K562 (cell line): ENCODE results near the gene PDE2A. TPM values are rescaled to one million over a fixed set of nuclear protein-coding genes. Genes with fewer than 3 reads are reported as not detected.

ENCODE experiments used
- ATAC-seq: fragments of 200-7000 bp; cut with Tn5 transposase; 3 replicates; pipeline ENCODE4 v1.9.1; 2020; ENCODE audit warnings: moderate library complexity
- BruUV-seq: library from RNA; stranded (reverse); fragments of 400-500 nt; replicated peaks from 2 replicates; lab custom pipeline; 2021; lab: Mats Ljungman, UMichigan
- CTCF ChIA-PET: fragments of 300-600 bp; formaldehyde crosslinking; extraction: SDS; loops from one replicate; lab custom pipeline; 2021; ENCODE audit warnings: low intra/inter-chr PET ratio; lab: Yijun Ruan, JAX
- POLR2A ChIA-PET: fragments of 300-600, 350-650 bp; sonication (Branson Sonifier 250); formaldehyde crosslinking; extraction: SDS; loops from one replicate; lab custom pipeline; 2021; ENCODE audit warnings: antibody characterized with exemption, inconsistent platforms; lab: Yijun Ruan, JAX
- DNase-seq, 4 experiments: peaks; one replicate each; pipeline versions ENCODE4 v3.0.0 to v3.0.0-alpha.2; 2011 to 2018; ENCODE audit warnings: low spot score in 3 of 4, mixed read lengths in 3 of 4; ENCODE audit errors: extremely low read depth in 1 of 4
- FAIRE-seq: peaks from 2 replicates; lab custom pipeline; 2011; peaks lifted over from hg19 to GRCh38; lab: Jason Lieb, UNC
- H2AFZ ChIP-seq: 2 replicates; pipeline ENCODE4 v1.6.0; 2011; ENCODE audit warnings: low read depth, low read length, control low read depth, inconsistent platforms
- H3K27ac ChIP-seq: fragments of 200-600 bp; 3 replicates; pipeline ENCODE4 v1.8.0; 2011; ENCODE audit warnings: low read depth, mild to moderate bottlenecking, control low read depth, inconsistent platforms, low read length, moderate library complexity, mixed read lengths; ENCODE audit errors: extremely low read depth
- H3K27me3 ChIP-seq, 2 experiments: fragments of 300-600 bp in 1 of 2; 2 replicates in 1 of 2; 3 replicates in 1 of 2; pipeline versions ENCODE4 v1.6.0 to v1.8.0; 2011; ENCODE audit warnings: inconsistent platforms in 2 of 2, low read length in 2 of 2, mild to moderate bottlenecking in 1 of 2, mixed read lengths in 1 of 2, moderate library complexity in 1 of 2; ENCODE audit not compliant: control insufficient read depth in 2 of 2, insufficient read depth in 2 of 2
- H3K36me3 ChIP-seq: fragments of 300-600 bp; 3 replicates; pipeline ENCODE4 v1.8.0; 2011; ENCODE audit warnings: mild to moderate bottlenecking, low read length, inconsistent platforms; ENCODE audit not compliant: control insufficient read depth, insufficient read depth
- H3K4me1 ChIP-seq, 2 experiments: fragments of 200-600 bp in 1 of 2; replicated peaks in 1 of 2; 2 replicates in 1 of 2; 3 replicates in 1 of 2; pipeline versions ENCODE4 v1.5.1 to v1.8.0; 2011; ENCODE audit warnings: inconsistent platforms in 2 of 2, low read length in 2 of 2, mild to moderate bottlenecking in 1 of 2, mixed read lengths in 1 of 2, moderate library complexity in 1 of 2; ENCODE audit not compliant: control insufficient read depth in 2 of 2, insufficient read depth in 2 of 2
- H3K4me2 ChIP-seq: 2 replicates; pipeline ENCODE4 v1.6.1; 2011; ENCODE audit warnings: low read length, control low read depth, inconsistent platforms, mixed read lengths; ENCODE audit not compliant: insufficient read depth
- H3K4me3 ChIP-seq: fragments of 200-600 bp; sonication (generic), shearing (Covaris generic); 2 replicates; pipeline ENCODE4 v1.5.1; 2016; ENCODE audit warnings: control low read depth, inconsistent platforms
- H3K79me2 ChIP-seq: fragments of 200-600 bp; 3 replicates; pipeline ENCODE4 v1.8.0; 2011; ENCODE audit warnings: low read length, inconsistent platforms; ENCODE audit not compliant: control insufficient read depth, insufficient read depth
- H3K9ac ChIP-seq, 2 experiments: 2 replicates each; pipeline versions ENCODE4 v1.6.0 to v1.6.1; 2011; ENCODE audit warnings: low read depth in 2 of 2, low read length in 2 of 2, control low read depth in 1 of 2, inconsistent platforms in 1 of 2, mild to moderate bottlenecking in 1 of 2, mixed read lengths in 1 of 2; ENCODE audit not compliant: insufficient read depth in 1 of 2
- H3K9me1 ChIP-seq: one replicate; pipeline ENCODE4 v1.6.0; 2011; ENCODE audit warnings: inconsistent platforms, mild to moderate bottlenecking, low read length, moderate library complexity; ENCODE audit not compliant: control insufficient read depth, insufficient read depth
- H3K9me3 ChIP-seq: replicated peaks from 2 replicates; pipeline ENCODE4 v1.5.1; 2011; ENCODE audit warnings: low read depth, low read length, inconsistent platforms; ENCODE audit not compliant: control insufficient read depth, insufficient read depth
- H4K20me1 ChIP-seq: replicated peaks from 2 replicates; pipeline ENCODE4 v1.6.1; 2011; ENCODE audit warnings: low read length, inconsistent platforms, mixed read lengths; ENCODE audit not compliant: control insufficient read depth, insufficient read depth
- DACH1 ChIP-seq: fragments of 450-650 bp; IDR thresholded peaks from 2 replicates; pipeline ENCODE4 v1.6.1; 2018; ENCODE audit not compliant: partially characterized antibody
- EP400 ChIP-seq: fragments of 450-650 bp; IDR thresholded peaks from 2 replicates; pipeline ENCODE4 v1.6.1; 2017; ENCODE audit warnings: antibody characterized with exemption, mild to moderate bottlenecking, moderate library complexity
- FIP1L1 ChIP-seq: fragments of 200-400 bp; formaldehyde crosslinking; IDR thresholded peaks from 2 replicates; pipeline ENCODE4 v1.6.1; 2018; ENCODE audit warnings: mild to moderate bottlenecking, low read depth, low read length; ENCODE audit not compliant: poor library complexity, severe bottlenecking
- HDAC8 ChIP-seq: fragments of 450-650 bp; IDR thresholded peaks from 2 replicates; pipeline ENCODE4 v1.6.1; 2016; ENCODE audit warnings: mild to moderate bottlenecking, missing genetic modification characterization, moderate library complexity, missing compliant biosample characterization
- IRF9 ChIP-seq: fragments of 450-650 bp; IDR thresholded peaks from 2 replicates; pipeline ENCODE4 v1.6.1; 2016; ENCODE audit warnings: missing biosample characterization, missing genetic modification characterization
- TFAP4 ChIP-seq: sonication (generic); formaldehyde crosslinking; IDR thresholded peaks from 2 replicates; pipeline ENCODE4 v1.8.0; 2022; ENCODE audit warnings: missing genetic modification reagents, mild to moderate bottlenecking, moderate library complexity, borderline replicate concordance
- ZBTB2 ChIP-seq: fragments of 450-650 bp; IDR thresholded peaks from 2 replicates; pipeline ENCODE4 v1.6.1; 2016; ENCODE audit warnings: antibody characterized with exemption
- WGBS: fragments of 100-300 bp; shearing (Covaris generic); methylation state at CpG from one replicate; pipeline ENCODE4 v1.1.6; 2016; ENCODE audit warnings: low coverage, mixed read lengths; ENCODE audit not compliant: insufficient coverage; ENCODE audit errors: missing lambda C conversion rate; 5-methylcytosine and 5-hydroxymethylcytosine counted together
- in situ Hi-C: fragments of 300-500 bp; cut with MboI; formaldehyde crosslinking; loops from 4 replicates; pipeline ENCODE4 v1.15.0; 2018; ENCODE audit warnings: inconsistent platforms, mixed read lengths
- intact Hi-C: fragments of 100-400 bp; cut with micrococcal nuclease; formaldehyde crosslinking; loops from 2 replicates; pipeline ENCODE4 v1.14.2; 2022
- polyA plus RNA-seq, 8 experiments: library from polyadenylated mRNA; depleted of rRNA in 4 of 8; stranded (reverse) in 5 of 8; unstranded in 3 of 8; fragments of >200 nt; fragmentation: Nextera tagmentation in 2 of 8; fragmentation: Illumina TruSeq in 1 of 8; extraction: Ambion mirVana in 2 of 8; extraction: Trizol in 1 of 8; gene quantifications; 2 replicates each; pipeline versions ENCODE4 v1.2.1 to v1.2.3, GENCODE V29; 2011 to 2014; ENCODE audit warnings: inconsistent platforms in 1 of 8, missing spikeins in 1 of 8
- total RNA-seq, 7 experiments: library from RNA; depleted of rRNA in 6 of 7; stranded (reverse); fragments of >200 nt in 6 of 7; fragmentation: Illumina TruSeq in 2 of 7; extraction: Trizol in 2 of 7; gene quantifications; 2 replicates each; pipeline versions ENCODE4 v1.2.1 to v1.2.3, GENCODE V29; 2011 to 2021; ENCODE audit warnings: low replicate concordance in 1 of 7

Gene PDE2A
- total and polyA plus RNA-seq, 9 of the 15 experiments (the other 6 are each of a cell fraction or from before 2014, with no cell fraction given), result 0.07 to 15.2 (median 1.6) TPM; not detected in 1

GRCh38 chr11:72688929-72689328 is 14.7 kb upstream of the PDE2A start:
- ChIA-PET POLR2A (no interaction called here), CTCF (no interaction called here)
- Histone ChIP-seq H3K4me1 (peaks cover 3 to 26% of the 10 kb centered on the region in 2 experiments; a peak in 4 of 5 replicates), H2AFZ (no peak overlapping the region), H3K9me3 (no peaks in the 10 kb centered on the region), H3K9ac (0 out of 4 replicates have a peak overlapping the region, but pooled peaks of 1 of the 2 experiments have one; percentile 15), H3K79me2 (no peaks in the 10 kb centered on the region), H3K9me1 (no peaks in the 10 kb centered on the region), H3K36me3 (peaks cover 78% of the 10 kb centered on the region; the same call in 2 of the 3 replicates), H3K27me3 (no peaks in the 10 kb centered on the region), H3K4me3 (no peak overlapping the region), H4K20me1 (peaks cover 16% of the 10 kb centered on the region), H3K27ac (no peak overlapping the region), H3K4me2 (no peak overlapping the region)
- WGBS, result 92% methylated on average over 7 of the region's 7 CpGs
- DNase-seq (no peak), ATAC-seq (no peak), FAIRE-seq (no peak)
- no TSS peak for BruUV-seq
- TF ChIP-seq EP400 (no peak), TFAP4 (CRISPR knock-in tag) (0 out of 2 replicates have a peak, but pooled peaks have one; percentile 28), FIP1L1 (no peak), DACH1 (peak; percentile 25)
- in situ Hi-C loops (no loop called here), intact Hi-C loops (no loop called here)

GRCh38 chr11:72688486-72688885 is 14.3 kb upstream of the PDE2A start:
- 83% methylated on average over 7 of the region's 7 CpGs for WGBS
- ChIA-PET POLR2A (no interaction called here), CTCF (no interaction called here)
- H4K20me1 ChIP-seq, result peaks cover 21% of the 10 kb centered on the region
- H3K79me2 ChIP-seq, result no peaks in the 10 kb centered on the region
- no peaks in the 10 kb centered on the region for H3K9me1 ChIP-seq
- H3K27ac ChIP-seq, result no peak overlapping the region
- no peak for ATAC-seq
- H3K9ac ChIP-seq, result no peak overlapping the region; a peak in 1 of 4 replicates
- H3K36me3 ChIP-seq, result peaks cover 78% of the 10 kb centered on the region; the same call in 2 of the 3 replicates
- H3K4me1 ChIP-seq, result peaks cover 3 to 29% of the 10 kb centered on the region in 2 experiments; a peak in 4 of 5 replicates
- no peak for DNase-seq
- no peaks in the 10 kb centered on the region for H3K9me3 ChIP-seq
- in situ Hi-C loops, result no loop called here
- H2AFZ ChIP-seq, result no peak overlapping the region
- no peak overlapping the region for H3K4me2 ChIP-seq
- TF ChIP-seq IRF9 (tag) (no peak), ZBTB2 (no peak), HDAC8 (no peak)
- BruUV-seq, result no TSS peak
- intact Hi-C loops, result no loop called here
- H3K4me3 ChIP-seq, result no peak overlapping the region
- no peaks in the 10 kb centered on the region for H3K27me3 ChIP-seq
- FAIRE-seq, result no peak
